ENCODE measurements around the gene DYSF.

Gene DYSF

DNA sequence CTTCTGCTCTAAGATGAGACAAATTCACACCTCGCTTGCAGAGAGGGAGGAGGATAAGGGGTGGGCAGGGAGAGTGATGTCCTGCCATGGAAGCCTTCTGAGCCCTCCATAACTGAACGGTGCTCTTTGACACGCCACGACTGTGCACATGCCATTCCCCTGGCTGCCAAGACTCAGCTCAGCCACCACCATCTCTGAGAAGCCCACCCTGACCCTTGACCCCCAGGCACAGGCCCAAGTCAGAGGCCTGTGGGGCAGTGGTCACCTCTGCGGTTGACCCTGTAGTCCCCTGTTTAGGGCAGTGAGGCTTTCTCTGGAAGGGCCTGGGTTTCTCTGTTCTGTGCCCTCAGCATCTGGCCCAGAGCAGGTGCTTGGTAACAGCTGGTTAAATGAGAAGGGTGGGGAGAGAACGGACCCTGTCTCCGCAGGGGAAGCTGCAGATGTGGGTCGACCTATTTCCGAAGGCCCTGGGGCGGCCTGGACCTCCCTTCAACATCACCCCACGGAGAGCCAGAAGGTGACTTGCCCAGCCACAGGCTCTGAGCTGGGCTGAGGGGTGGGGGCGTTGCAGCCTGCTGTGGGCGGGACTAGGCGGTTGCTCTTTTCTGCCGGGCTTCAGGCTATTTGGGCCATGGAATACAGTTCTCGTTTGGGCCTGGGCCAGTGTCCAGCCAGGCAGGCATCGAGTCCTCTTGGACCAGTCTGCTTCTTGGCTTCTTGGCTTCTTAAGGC lies 215.1 kb downstream of the DYSF start:
- TF ChIP-seq JUND (IDR thresholded peaks at IDR 0.05; ENCODE audit: low read depth) = no peak
- DNase-seq (ENCODE audit: low read depth in 1 of 2, low spot score in 1 of 2) = no peak
- in situ Hi-C loops (cut with HindIII; ENCODE audit: low pct_unique_long_range_greater_than_20kb, low sequenced_read_pairs) = no loop called here

DNA sequence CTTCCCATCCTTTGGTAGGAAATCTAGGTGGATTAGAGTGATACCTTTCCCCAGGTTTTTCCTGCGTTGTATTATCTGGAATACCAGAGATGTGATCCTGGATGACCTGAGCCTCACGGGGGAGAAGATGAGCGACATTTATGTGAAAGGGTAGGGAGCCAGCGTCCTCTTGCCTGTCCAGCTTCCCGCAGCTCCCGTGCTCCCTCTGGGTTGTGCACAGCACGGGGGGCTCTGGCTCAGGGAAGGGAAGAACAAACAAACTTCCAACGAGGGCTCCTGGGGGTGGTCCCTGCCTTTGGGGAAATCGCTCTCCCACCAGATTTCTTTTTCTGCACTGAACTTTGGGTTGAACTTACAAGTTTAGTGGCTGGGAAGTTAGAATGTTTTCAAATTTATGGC lies 215.7 kb downstream of the DYSF start:
- no peak for TF ChIP-seq JUND (IDR thresholded peaks at IDR 0.05; ENCODE audit: low read depth)
- DNase-seq (ENCODE audit: low read depth in 1 of 2, low spot score in 1 of 2) = no peak
- in situ Hi-C loops (cut with HindIII; ENCODE audit: low pct_unique_long_range_greater_than_20kb, low sequenced_read_pairs) = no loop called here

DNA sequence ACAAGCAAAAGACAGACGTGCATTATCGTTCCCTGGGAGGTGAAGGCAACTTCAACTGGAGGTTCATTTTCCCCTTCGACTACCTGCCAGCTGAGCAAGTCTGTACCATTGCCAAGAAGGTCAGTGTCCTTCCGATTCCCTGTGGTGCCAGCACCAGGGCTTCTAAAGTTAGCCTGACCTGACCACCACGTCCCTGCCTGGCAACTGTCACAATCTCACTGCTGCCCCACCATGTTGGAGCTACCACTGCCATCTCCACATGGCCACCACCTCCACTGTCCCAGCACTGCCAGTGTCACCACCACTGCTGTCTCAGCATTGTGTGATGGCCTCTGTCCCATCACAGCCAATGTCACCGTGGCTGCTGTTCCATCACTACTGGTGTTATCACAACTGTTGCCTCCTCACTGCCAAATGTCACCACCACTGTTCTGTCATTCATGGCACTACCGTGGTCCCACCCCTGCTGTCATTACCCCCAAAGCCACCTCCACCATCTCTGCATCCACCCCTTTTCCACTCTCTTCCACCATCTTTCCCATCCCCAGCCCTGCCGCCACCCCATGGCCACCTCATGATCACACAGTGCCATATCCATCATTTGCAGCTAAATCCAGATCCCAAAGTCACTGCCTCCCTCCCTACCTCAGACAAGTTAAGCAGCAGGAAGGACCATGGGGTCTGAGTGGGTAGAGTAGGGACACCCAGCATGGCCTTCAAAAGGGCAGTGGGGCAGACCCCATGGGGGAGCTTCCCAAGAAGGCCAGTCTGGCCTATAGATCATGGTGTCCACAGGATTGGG lies 216.5 kb downstream of the DYSF start:
- TF ChIP-seq JUND (IDR thresholded peaks at IDR 0.05; ENCODE audit: low read depth) = no peak
- DNase-seq (ENCODE audit: low read depth in 1 of 2, low spot score in 1 of 2) = no peak
- in situ Hi-C loops (cut with HindIII; ENCODE audit: low pct_unique_long_range_greater_than_20kb, low sequenced_read_pairs) = no loop called here

DNA sequence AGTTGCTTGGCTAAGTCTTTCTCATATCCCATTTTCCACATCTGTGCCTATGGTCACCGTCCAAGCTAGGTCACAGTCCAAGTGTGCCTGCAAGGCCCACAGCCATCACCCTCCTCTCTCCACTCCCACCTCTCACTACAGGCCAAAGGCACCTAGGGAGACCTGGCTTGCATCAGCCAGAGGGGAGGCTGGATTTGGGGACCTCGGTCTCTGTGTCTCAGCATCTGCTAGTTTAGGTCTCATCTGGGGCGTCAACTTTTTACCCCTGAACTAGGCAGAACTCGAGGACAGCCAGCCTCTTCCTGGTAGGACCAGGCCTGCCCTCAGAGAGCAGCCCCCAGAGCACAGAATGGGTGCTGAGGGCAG lies 217.1 kb downstream of the DYSF start:
- no peak for TF ChIP-seq JUND (IDR thresholded peaks at IDR 0.05; ENCODE audit: low read depth)
- DNase-seq (ENCODE audit: low read depth in 1 of 2, low spot score in 1 of 2) = no peak
- in situ Hi-C loops (cut with HindIII; ENCODE audit: low pct_unique_long_range_greater_than_20kb, low sequenced_read_pairs) = no loop called here

DNA sequence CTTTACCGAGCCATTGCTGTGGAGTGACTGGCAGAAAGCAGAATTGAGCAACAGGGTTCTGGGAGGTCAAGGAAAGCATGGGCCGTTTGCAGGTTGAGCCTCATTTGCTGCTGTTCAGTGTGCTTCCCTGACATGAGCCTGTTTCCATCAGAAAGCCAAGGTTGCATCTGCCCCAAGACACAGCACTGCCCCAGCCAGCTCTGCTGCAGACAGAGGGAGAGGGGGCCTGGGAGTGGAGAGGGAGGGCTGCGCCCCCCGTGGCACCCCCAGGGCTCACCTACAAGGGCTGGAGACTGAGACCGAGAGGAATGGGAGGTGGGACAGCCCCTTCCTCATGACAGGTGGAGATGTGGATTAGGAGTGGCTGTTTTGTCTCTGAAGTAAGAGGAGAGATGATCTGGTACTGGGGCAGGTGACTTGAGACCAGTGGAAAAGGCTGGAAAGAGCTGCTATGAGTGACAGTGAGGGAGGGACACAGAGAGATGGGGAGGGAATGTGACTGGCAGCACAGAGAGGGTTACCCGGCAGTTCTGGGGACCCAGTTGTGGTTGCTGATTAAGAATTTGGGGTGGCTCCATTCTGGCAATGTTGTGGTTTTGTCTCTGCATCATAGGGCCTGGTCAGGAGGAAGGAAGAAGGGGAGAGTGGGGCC lies 218.0 kb downstream of the DYSF start:
- in situ Hi-C loops (cut with HindIII; ENCODE audit: low pct_unique_long_range_greater_than_20kb, low sequenced_read_pairs) = no loop called here
- no peak for TF ChIP-seq JUND (IDR thresholded peaks at IDR 0.05; ENCODE audit: low read depth)
- DNase-seq (ENCODE audit: low read depth in 1 of 2, low spot score in 1 of 2) = no peak

DNA sequence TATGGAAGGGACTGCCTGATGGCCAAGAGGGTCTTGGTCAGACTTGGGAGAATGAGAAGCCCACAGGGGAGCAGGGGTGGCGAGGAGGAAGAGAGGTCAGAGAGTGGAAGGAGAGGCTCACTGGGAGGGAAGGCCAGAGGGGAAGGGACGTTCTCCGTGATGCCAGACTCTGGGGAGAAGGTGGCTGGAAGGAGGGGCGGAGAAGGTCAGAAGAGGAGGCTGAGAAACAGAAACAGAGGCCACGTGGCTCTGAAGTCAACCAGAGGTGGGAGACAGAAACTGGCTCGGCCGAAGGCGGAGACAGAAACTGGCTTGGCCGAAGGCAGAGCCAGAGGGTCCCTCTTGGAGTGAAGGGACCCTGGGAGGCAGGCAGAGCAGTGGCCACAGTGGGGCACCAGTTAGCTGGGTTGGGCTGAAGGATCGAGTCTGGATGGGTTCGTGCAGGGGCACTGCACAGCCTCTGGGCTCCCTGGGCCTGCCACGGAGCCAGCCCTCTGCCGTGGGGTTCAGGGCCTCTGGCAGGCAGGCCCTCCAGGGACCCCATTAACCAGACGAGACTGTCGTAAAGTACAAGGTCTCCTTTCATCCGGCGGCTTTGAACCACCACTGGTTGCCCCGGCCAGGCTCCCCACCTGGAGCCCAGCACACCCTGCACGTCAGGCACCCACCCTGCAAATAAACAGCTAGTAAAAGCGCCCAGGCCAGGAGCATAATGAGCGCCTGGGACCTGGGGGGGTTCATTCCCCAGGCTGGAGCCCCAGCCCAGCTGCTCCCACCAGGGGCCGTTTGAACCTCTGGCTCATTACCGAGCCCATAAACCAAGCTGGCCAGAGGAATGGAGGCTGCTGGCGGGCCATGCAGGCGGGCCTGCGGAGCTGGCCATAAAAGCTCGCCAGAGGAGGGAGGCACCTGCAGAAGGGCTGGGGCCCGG lies 218.8 kb downstream of the DYSF start:
- DNase-seq (ENCODE audit: low read depth in 1 of 2, low spot score in 1 of 2) = no peak
- in situ Hi-C loops (cut with HindIII; ENCODE audit: low pct_unique_long_range_greater_than_20kb, low sequenced_read_pairs) = no loop called here
- TF ChIP-seq JUND (IDR thresholded peaks at IDR 0.05; ENCODE audit: low read depth) = no peak

DNA sequence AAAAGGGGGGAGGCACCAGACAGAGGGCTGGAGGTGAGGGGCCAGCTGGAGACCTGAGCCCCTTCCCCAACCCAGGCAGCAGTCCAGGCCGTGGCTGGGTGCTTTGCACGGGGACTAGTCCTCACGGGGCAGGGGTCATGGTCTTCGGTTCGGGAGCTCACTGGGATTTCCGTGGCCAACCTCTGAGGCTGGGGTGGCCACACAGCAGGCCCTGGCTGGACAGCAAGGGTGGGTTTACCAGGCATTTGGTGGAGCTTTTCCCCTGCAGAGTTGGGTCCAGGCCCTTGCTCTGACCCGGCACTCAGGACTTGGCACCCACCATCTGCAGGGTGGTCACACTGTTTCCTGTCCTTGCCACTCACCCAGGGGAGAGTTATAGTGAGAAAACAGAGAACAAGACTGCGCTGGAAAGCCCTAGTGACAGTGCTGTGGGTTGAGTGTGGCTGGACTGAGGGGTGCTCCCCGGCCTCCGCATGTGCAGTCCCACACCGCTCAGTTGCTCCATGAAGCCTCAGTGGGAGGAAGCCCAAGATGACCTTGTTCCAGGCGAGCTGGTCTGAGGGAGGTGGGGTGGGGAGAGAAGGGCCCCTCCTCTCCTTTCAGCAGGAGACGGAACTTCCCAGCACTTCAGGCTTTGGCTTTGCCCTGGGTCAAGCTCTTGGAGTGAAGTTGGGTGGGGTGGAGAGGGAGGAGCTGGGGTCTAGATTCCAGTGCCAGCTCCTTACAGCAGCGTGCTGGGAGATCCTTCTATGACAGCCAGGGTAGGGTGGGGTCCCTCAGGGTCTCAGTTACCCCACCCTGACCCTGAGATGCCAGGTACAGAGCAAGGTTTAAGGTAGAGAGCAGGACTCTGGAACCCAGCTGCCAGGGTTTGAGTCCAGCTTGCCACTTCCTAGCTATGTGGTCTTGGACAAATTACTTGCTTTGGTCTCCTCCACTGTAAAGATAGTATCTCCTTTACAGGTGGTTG lies 219.8 kb downstream of the DYSF start:
- no peak for TF ChIP-seq JUND (IDR thresholded peaks at IDR 0.05; ENCODE audit: low read depth)
- DNase-seq (ENCODE audit: low read depth in 1 of 2, low spot score in 1 of 2) = no peak
- in situ Hi-C loops (cut with HindIII; ENCODE audit: low pct_unique_long_range_greater_than_20kb, low sequenced_read_pairs) = no loop called here

DNA sequence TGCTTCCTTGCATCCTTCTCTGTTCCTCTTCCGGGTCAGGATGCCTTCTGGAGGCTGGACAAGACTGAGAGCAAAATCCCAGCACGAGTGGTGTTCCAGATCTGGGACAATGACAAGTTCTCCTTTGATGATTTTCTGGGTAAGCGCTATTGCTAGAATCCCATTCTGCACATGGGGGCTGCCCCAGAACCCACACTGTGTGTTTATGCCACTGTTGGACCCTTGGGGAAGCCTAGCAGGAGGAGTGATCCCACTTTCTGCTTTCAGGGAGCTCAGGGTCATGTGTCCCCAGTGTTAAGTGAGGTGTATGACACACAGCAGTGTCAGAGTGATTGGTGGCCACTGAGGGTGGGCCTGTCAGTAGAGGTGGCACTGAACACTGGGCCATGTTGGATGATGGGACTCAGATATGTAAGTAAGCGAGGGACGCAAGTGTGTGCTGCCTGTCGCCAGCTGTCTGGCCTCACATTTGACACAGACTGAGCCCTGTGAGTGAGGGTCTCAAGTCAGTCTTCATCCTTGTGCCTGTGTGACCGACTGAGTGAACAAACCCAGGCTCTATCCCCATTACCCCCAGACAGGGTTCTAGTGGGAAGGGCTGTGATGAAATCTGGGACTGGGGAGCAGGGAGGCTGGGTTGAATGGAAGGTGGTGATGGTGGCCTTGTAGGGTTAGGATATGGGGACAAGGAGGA lies 220.9 kb downstream of the DYSF start:
- DNase-seq (ENCODE audit: low read depth in 1 of 2, low spot score in 1 of 2) = no peak
- in situ Hi-C loops (cut with HindIII; ENCODE audit: low pct_unique_long_range_greater_than_20kb, low sequenced_read_pairs) = no loop called here
- TF ChIP-seq JUND (IDR thresholded peaks at IDR 0.05; ENCODE audit: low read depth) = no peak

DNA sequence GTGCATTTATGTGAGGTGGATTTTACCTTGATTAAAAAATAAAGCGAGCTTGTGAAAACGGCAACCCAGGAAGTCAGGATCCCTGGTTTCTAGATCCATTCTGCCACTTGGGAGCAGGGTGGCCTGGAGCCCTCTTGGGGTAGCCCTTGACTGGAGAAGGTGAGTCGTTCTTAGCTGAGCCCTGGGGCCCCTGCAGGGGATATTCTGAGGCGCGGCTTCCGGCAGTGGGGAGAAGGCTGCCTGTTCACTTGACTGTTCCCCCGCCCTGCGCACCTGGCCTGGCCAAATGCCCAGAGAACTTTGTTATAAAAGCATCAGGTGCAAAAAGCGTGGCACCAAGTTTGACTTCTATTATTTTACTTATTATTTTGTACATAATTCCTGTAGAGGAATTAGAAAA lies 221.9 kb downstream of the DYSF start:
- TF ChIP-seq JUND (IDR thresholded peaks at IDR 0.05; ENCODE audit: low read depth) = no peak
- no peak for DNase-seq (ENCODE audit: low read depth in 1 of 2, low spot score in 1 of 2)
- in situ Hi-C loops (cut with HindIII; ENCODE audit: low pct_unique_long_range_greater_than_20kb, low sequenced_read_pairs) = no loop called here

DNA sequence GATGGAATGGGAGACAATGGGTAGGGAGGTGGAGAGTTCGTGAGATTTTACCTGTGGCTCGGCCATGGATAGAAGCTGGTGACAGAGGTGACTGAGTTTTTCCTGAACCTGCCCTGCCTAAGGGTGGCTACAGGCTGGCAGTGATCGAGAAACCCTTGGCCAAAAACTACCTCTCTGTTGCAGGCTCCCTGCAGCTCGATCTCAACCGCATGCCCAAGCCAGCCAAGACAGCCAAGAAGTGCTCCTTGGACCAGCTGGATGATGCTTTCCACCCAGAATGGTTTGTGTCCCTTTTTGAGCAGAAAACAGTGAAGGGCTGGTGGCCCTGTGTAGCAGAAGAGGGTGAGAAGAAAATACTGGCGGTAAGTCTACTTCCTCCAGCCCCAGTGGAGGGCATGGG lies 225.5 kb downstream of the DYSF start:
- no peak for TF ChIP-seq JUND (IDR thresholded peaks at IDR 0.05; ENCODE audit: low read depth)

DNA sequence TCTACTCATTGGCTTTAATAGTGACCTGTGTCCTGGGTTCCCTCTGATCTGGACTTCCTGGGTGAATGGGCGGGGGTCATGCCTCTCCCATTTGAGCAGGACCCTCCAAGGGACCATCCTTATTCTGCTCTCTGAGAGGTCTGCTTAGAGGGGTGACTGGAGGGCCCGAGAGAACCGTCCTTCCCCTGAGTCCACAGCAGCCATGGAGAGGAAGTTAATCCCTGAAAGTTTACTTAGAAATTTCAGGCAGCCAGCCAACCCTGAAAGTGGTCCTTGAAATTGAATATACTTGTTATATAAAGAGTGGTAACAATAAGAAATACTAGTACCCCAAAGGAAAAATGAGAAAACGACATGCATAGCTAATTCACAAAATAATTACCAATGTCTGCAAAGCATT lies 226.1 kb downstream of the DYSF start:
- TF ChIP-seq JUND (IDR thresholded peaks at IDR 0.05; ENCODE audit: low read depth) = no peak
- DNase-seq (ENCODE audit: low read depth in 1 of 2, low spot score in 1 of 2) = no peak
- in situ Hi-C loops (cut with HindIII; ENCODE audit: low pct_unique_long_range_greater_than_20kb, low sequenced_read_pairs) = no loop called here

More for the DNA sequence above, 225.5 kb downstream of the DYSF start:
- DNase-seq (ENCODE audit: low read depth in 1 of 2, low spot score in 1 of 2) = no peak
- in situ Hi-C loops (cut with HindIII; ENCODE audit: low pct_unique_long_range_greater_than_20kb, low sequenced_read_pairs) = no loop called here

All from T47D (cell line).